22Rv1 (cell line): Measurements from ENCODE around the gene PAMR1.

Experiments used
- CTCF ChIP-seq: fragments of 450-650 bp; IDR thresholded peaks from 2 replicates; pipeline ENCODE4 v1.5.1; 2017; ENCODE audit warnings: mild to moderate bottlenecking
- ZFX ChIP-seq: fragments of 450-650 bp; IDR thresholded peaks from 2 replicates; pipeline ENCODE4 v1.6.1; 2017; ENCODE audit warnings: antibody characterized with exemption, borderline replicate concordance

GRCh38 chr11:35436581-35437250 lies 88.7 kb downstream of the PAMR1 start:
- no peak for TF ChIP-seq CTCF
- TF ChIP-seq ZFX, result no peak
